ENCODE measurements around the gene IFNGR1. TPM values are rescaled to one million over a fixed set of nuclear protein-coding genes. Genes with fewer than 3 reads are reported as not detected.
"Not testable (repeated sequence)": the region's sequence is repeated elsewhere in the genome, so short reads cannot be mapped to it uniquely, and the experiment has no call there.

Gene IFNGR1
- total RNA-seq (2014; rRNA removed; shearing (Covaris generic)) = 31.1 and 35.1 TPM in 2 replicates

DNA sequence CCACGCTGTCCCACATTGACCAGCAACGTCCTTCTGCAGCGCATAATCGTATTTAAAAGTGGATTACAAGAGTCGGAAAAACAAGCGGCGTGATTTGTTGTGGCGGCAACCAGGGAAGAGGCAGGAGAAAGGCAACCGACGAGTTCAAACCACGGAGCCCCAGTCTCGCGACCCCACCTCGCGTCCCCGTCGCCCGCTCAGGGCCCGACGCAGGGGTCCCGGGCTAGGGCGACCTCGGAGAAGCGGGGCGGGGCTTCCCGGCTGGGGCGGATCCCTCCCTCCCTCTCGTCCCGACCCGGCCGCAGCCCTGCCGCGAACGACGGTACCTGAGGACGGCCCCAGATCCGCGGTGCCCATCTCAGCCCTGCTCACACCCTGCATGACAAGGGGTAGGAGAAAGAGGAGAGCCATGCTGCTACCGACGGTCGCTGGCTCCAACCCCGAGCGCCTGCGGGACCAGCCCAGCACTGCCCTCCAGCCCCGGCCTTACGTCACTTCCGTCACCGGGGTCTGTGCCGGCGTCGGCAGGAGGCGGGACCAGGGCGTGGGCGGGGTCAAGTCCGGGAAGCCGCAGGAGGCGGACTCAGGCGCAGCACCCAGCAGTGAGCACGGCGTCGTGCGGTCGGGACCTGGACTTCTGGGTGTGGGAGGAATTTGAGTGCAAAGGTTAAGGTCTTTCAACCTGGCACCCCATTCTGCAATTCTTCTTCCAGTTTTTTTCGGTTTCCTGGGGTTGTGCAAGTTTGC is at the start of gene IFNGR1:
Gene IFNGR1, minus strand, starts transcription at position 469 of the 747 bp plus-strand sequence. Its CDS starts 58 bp downstream, at position 411.
- DNase-seq (ENCODE audit: low read depth) = peak; percentile 96

DNA sequence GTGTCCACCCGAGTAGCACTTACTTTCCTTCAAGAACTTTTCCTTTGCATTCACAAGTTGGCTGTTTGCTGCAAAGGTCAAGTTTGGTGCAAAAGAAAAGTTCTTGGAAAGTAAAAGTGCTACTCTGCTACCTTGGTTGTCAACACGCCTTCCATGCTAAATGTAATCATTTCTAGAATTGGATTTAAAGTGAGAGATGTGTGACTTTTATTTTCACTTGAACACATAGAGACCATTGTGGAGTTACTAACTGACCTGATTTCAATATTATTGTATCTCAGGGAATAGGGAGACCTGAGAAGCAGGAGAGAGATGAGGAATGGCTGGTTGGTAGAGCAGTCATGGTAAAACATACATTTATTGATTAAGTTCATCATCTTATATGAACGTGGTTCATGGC is 49.7 kb upstream of the IFNGR1 start:
- no peak for DNase-seq (ENCODE audit: low read depth)

- DNase-seq (ENCODE audit: low read depth) = peak; percentile 13
These were observed 47.1 kb upstream of the IFNGR1 start for GRCh38 chr6:137266309-137266586.

- no peak for DNase-seq (ENCODE audit: low read depth)
These were observed 46.5 kb upstream of the IFNGR1 start for GRCh38 chr6:137265561-137266308.

DNA sequence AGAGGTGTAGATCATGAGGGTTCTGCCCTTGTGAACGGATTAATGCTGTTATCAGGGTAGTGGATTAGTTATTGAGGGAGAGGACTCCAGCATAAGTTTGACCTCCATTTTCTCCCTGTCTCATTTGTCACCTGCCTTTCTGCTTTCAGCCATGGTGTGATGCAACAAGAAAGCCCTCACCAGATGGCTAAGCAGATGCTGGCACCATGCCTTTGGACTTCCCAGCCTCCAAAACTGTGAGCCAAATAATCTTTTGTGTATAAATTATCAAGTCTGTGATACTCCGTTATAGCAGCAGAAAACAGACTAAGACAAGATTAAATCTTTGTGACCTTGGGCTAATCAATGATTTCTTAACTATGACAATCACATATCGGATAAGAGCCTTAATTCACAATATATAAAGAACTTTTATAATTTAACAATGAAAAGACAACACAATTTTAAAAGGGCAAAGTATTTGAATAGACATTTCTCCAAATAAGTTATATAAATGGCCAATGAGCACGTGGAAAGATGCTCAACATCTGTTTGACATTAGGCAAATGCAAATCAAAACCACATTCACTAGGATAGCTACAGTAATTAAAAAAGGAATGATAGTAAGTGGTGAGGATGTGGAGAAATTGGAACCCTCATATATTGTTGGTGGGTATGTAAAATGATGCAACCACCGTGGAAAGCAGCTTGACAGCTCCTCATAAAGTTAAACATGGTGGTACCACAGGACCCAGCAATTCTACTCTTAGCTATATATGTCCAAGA is 45.3 kb upstream of the IFNGR1 start:
- DNase-seq (ENCODE audit: low read depth) = no peak

- peak; percentile 29 for DNase-seq (ENCODE audit: low read depth)
These were observed 42.6 kb upstream of the IFNGR1 start for GRCh38 chr6:137261761-137262160.

DNA sequence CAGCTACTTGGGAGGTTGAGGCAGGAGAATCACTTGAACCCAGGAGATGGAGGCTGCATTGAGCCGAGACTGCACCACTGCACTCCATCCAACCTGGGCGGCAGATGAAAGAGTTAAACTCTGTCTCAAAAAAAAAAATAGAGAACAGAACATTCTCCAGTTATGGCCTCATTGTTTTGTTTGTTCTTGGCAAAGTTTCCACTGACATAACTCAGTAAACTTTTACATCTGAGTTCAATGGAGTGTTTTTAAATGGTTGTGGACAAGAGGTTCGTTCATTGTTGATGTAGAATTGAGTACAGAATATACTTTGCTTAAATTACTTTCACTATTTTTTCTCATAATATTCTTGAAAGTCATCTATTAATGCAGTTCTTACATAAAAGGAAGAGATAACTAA is 42.2 kb upstream of the IFNGR1 start:
- no peak for DNase-seq (ENCODE audit: low read depth)

DNA sequence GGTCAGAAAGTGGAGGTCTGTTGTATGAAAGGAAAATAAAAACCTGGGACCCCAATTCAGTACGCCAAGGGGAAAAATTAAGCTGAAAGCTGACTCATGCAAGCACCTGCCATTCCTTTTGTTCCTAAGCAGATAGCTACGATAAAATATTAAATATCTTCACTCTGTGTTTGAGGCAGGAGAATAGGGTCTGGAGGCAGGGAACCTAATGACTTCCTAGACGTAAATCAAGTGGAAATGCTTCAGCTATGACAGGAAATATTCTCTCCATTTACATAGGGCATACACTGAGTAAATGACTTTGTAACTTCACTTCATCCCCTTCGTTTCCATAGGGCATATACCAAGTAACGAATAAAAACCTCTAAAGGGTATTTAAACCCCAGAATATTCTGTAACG is 41.0 kb upstream of the IFNGR1 start:
- no peak for DNase-seq (ENCODE audit: low read depth)

- peak; percentile 25 for DNase-seq (ENCODE audit: low read depth)
These were observed 40.2 kb upstream of the IFNGR1 start for GRCh38 chr6:137259349-137259748.

GRCh38 chr6:137258170-137258569 is 39.0 kb upstream of the IFNGR1 start:
- no peak for DNase-seq (ENCODE audit: low read depth)

GRCh38 chr6:137256350-137257103 is 37.3 kb upstream of the IFNGR1 start:
- DNase-seq (ENCODE audit: low read depth) = no peak

GRCh38 chr6:137254966-137255365 is 35.8 kb upstream of the IFNGR1 start:
- DNase-seq (ENCODE audit: low read depth) = no peak

DNA sequence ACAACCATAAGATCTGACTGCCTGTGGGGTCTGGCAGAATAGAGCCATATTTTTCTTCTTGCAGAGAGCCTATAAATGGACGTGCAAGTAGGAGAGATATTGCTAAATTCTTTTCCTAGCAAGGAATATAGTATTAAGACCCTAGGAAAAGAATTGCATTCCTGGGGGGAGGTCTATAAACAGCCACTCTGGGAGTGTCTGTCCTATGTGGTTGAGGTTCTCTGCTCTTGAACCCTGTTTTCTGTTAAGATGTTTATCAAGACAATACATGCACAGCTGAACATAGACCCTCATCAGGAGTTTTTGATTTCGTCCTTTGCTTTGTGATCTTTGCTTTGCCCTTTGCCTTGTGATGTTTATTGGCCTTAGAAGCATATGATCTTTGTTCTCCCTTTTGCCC is 35.2 kb upstream of the IFNGR1 start:
- not testable (repeated sequence) for DNase-seq (ENCODE audit: low read depth)

DNA sequence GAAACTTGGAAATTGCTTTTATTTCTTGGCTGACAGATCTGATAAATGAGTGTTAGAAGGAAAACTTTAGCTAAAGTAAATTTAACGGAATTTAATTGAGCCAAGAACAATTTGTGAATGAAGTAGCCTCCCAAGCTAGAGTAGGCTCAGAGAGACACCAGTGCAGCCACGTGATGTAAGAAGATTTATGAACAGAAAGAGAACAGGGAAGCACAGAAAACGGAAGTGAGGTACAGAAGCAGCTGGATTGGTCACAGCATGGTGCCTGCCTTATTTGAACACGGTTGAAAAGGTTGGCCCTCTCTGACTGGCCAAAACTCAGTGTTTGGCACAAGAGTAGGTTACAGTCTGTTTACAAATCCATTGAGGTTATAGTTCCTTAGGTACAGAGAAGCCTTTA is 29.5 kb upstream of the IFNGR1 start:
- DNase-seq (ENCODE audit: low read depth) = no peak

DNA sequence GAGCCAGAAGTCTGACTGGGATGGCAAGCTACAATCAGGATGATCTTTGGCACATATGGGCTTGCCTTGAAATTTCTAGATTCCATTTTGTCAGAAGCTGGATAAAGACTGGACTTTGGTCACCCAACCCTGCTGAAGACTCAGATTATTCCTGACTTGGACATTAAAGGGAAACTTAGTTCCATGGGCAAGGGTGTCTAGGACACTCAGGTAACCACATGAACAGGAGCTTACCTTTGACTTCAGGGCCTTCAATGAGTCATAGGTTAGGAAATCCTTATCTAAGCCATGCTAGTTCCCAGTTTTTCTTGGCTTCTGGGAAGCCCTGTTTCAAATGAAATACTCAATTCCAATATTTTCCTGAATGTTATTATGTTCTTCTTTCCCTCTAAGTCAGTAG is 28.5 kb upstream of the IFNGR1 start:
- no peak for DNase-seq (ENCODE audit: low read depth)

GRCh38 chr6:137246791-137247202 is 27.6 kb upstream of the IFNGR1 start:
- DNase-seq (ENCODE audit: low read depth) = no peak

GRCh38 chr6:137246164-137246563 is 27.0 kb upstream of the IFNGR1 start:
- no peak for DNase-seq (ENCODE audit: low read depth)

DNA sequence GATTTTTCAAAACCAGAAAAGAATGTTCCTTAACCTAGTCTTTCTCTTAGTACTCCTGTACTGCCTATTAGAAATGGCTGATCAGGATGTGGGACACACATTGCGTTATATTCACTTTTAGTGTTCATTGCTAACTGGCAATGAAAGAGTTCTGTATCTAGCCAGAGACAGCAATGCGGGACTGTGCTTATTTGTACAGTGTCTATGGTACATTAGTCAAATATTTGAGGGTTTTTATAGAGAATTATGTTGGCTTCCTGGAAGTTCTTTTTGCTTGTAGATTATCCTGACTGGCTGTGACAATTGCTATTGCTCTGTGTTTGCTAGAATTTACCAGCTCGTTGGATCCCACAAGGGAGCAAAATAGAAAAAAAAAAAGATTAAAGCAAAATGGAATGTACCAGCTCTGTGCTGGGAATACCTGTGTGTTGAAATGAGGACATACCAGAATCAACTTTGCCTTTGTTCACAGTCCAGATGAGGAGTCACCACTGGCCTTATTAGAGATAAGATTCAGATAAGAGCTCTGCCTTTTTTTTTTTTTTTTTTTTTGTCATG is 22.4 kb upstream of the IFNGR1 start:
- peak; percentile 46 for DNase-seq (ENCODE audit: low read depth)

GRCh38 chr6:137240168-137240567 is 21.0 kb upstream of the IFNGR1 start:
- DNase-seq (ENCODE audit: low read depth) = peak; percentile 56

- DNase-seq (ENCODE audit: low read depth) = peak; percentile 89
These were observed 18.4 kb upstream of the IFNGR1 start for GRCh38 chr6:137237413-137238170.

Data from Daoy (cell line).